ENCODE data around the gene CENPW.

CENPW gene

DNA sequence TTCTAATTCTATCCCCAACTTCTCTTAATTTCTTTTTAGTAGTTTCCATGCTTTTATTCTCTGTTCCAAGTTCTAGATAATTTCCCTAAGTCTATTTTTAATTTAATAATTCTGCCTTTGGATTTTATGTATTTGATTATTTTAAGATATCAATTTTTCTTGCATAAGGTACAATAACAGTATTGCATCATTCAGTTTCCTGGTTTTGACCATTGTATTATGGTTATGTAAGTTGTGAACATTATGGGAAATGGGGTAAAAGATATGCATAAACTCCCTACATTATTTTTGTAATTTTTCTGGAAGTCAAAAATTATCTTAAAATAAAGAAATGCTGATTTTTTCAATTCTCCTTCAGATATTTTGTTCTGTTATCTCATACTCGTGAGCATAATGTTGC is 21.1 kb upstream of the CENPW start:
- TF ChIP-seq TCF12 (IDR thresholded peaks at IDR 0.05; ENCODE audit: low read depth) (no peak), EP300 (IDR thresholded peaks at IDR 0.05; ENCODE audit: borderline replicate concordance) (no peak), YY1 (IDR thresholded peaks at IDR 0.05; ENCODE audit: low read depth) (no peak), NFIC (IDR thresholded peaks at IDR 0.05) (no peak), MAX (IDR thresholded peaks at IDR 0.05) (no peak), EGR1 (IDR thresholded peaks at IDR 0.05) (no peak)
- TF ChIP-seq, protein P1, sequence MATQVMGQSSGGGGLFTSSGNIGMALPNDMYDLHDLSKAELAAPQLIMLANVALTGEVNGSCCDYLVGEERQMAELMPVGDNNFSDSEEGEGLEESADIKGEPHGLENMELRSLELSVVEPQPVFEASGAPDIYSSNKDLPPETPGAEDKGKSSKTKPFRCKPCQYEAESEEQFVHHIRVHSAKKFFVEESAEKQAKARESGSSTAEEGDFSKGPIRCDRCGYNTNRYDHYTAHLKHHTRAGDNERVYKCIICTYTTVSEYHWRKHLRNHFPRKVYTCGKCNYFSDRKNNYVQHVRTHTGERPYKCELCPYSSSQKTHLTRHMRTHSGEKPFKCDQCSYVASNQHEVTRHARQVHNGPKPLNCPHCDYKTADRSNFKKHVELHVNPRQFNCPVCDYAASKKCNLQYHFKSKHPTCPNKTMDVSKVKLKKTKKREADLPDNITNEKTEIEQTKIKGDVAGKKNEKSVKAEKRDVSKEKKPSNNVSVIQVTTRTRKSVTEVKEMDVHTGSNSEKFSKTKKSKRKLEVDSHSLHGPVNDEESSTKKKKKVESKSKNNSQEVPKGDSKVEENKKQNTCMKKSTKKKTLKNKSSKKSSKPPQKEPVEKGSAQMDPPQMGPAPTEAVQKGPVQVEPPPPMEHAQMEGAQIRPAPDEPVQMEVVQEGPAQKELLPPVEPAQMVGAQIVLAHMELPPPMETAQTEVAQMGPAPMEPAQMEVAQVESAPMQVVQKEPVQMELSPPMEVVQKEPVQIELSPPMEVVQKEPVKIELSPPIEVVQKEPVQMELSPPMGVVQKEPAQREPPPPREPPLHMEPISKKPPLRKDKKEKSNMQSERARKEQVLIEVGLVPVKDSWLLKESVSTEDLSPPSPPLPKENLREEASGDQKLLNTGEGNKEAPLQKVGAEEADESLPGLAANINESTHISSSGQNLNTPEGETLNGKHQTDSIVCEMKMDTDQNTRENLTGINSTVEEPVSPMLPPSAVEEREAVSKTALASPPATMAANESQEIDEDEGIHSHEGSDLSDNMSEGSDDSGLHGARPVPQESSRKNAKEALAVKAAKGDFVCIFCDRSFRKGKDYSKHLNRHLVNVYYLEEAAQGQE (IDR thresholded peaks at IDR 0.05; ENCODE audit: low read depth): no peak

GRCh38 chr6:126333729-126334128 is 6.2 kb upstream of the CENPW start:
- no peak for TF ChIP-seq YY1 (IDR thresholded peaks at IDR 0.05; ENCODE audit: low read depth)
- TF ChIP-seq TCF12 (IDR thresholded peaks at IDR 0.05; ENCODE audit: low read depth): no peak
- no peak for TF ChIP-seq CREB1 (IDR thresholded peaks at IDR 0.05; ENCODE audit: low read depth)
- TF ChIP-seq RAD21 (IDR thresholded peaks at IDR 0.05; ENCODE audit: low read depth): no peak
- TF ChIP-seq MAX (IDR thresholded peaks at IDR 0.05): no peak
- no peak for TF ChIP-seq CEBPB (IDR thresholded peaks at IDR 0.05)

GRCh38 chr6:126335210-126335609 is 4.7 kb upstream of the CENPW start:
- TF ChIP-seq YY1 (IDR thresholded peaks at IDR 0.05; ENCODE audit: low read depth): no peak
- no peak for TF ChIP-seq NFIC (IDR thresholded peaks at IDR 0.05)
- TF ChIP-seq RAD21 (IDR thresholded peaks at IDR 0.05; ENCODE audit: low read depth): no peak
- TF ChIP-seq TCF12 (IDR thresholded peaks at IDR 0.05; ENCODE audit: low read depth): no peak
- no peak for TF ChIP-seq TAF1 (IDR thresholded peaks at IDR 0.05; ENCODE audit: low read depth)
- no peak for TF ChIP-seq CEBPB (IDR thresholded peaks at IDR 0.05)
- TF ChIP-seq EP300 (IDR thresholded peaks at IDR 0.05; ENCODE audit: borderline replicate concordance): no peak
- TF ChIP-seq, protein P2, sequence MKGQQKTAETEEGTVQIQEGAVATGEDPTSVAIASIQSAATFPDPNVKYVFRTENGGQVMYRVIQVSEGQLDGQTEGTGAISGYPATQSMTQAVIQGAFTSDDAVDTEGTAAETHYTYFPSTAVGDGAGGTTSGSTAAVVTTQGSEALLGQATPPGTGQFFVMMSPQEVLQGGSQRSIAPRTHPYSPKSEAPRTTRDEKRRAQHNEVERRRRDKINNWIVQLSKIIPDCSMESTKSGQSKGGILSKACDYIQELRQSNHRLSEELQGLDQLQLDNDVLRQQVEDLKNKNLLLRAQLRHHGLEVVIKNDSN (IDR thresholded peaks at IDR 0.05): no peak
- no peak for TF ChIP-seq TEAD4 (IDR thresholded peaks at IDR 0.05)
- TF ChIP-seq, protein P1 (IDR thresholded peaks at IDR 0.05; ENCODE audit: low read depth): no peak
- no peak for TF ChIP-seq MAX (IDR thresholded peaks at IDR 0.05)
- TF ChIP-seq FOXM1 (IDR thresholded peaks at IDR 0.05; ENCODE audit: borderline replicate concordance, low read depth): no peak
- no peak for TF ChIP-seq ZBTB7A (IDR thresholded peaks at IDR 0.05; ENCODE audit: low read depth)
- no peak for TF ChIP-seq EGR1 (IDR thresholded peaks at IDR 0.05)
- TF ChIP-seq CREB1 (IDR thresholded peaks at IDR 0.05; ENCODE audit: low read depth): no peak

DNA sequence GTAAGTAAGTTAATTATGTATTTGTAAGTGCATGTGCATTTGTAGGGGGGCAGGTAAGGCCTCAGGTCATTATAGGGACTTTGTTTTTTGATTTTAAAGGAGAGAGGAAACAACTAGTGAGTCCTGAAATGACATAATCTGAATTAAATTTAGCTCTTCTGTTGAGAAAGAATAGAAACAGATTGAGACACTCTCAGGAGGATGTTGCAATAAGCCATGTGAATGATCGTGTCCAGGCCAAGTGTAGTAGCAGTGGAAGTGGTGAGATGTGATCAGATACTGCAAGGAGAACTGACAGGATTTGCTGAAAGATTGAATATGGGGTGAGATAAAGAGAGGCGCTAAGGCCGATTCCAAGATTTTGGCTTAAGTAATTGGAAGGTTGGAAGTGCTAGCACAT is 2.6 kb upstream of the CENPW start:
- TF ChIP-seq ZBTB7A (IDR thresholded peaks at IDR 0.05; ENCODE audit: low read depth): no peak
- TF ChIP-seq TCF12 (IDR thresholded peaks at IDR 0.05; ENCODE audit: low read depth): no peak
- TF ChIP-seq RAD21 (IDR thresholded peaks at IDR 0.05; ENCODE audit: low read depth): no peak
- TF ChIP-seq EP300 (IDR thresholded peaks at IDR 0.05; ENCODE audit: borderline replicate concordance): no peak
- TF ChIP-seq NFIC (IDR thresholded peaks at IDR 0.05): no peak
- no peak for TF ChIP-seq EGR1 (IDR thresholded peaks at IDR 0.05)
- TF ChIP-seq CEBPB (IDR thresholded peaks at IDR 0.05): no peak

DNA sequence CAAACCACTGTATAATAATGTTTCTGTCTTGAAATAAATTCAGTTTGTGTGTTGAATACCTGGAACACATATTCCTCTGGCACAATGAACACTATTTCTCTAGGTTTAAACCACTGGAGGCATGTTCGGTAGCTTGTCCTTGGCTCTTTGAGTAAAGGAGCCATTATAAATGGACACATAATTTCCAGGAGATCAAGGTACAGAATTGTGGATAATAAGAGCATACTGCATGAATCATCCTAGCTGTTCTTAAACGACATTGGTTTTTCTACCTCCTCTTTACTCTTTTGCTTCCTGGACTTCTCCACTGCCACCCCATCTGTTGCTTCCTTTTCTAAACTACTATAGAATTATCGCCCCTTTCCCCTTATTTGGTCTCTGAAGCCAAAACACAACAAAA is 1.2 kb downstream of the CENPW start:
- TF ChIP-seq YY1 (IDR thresholded peaks at IDR 0.05; ENCODE audit: low read depth) (no peak), TAF1 (IDR thresholded peaks at IDR 0.05; ENCODE audit: low read depth) (no peak), RAD21 (IDR thresholded peaks at IDR 0.05; ENCODE audit: low read depth) (no peak), EGR1 (IDR thresholded peaks at IDR 0.05) (no peak)

DNA sequence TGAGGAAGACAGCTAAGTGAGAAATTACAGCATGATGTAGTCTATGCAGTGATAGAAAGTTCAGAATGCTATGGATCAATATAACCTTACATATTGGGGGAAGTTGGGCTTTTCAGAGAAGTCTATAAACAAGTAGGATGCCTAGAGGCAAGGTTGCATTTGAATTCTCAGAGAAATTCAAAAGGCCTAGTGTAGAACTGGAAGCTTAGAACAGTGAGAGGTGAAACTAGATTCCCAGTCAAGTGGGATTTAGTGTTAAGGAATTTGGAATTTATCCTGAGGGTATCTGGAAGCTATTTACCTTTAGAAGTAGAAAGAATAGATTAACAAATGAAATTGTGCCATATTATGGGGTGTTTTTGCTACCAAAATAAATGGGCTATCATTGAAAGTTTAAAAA is 4.3 kb downstream of the CENPW start:
- TF ChIP-seq FOXM1 (IDR thresholded peaks at IDR 0.05; ENCODE audit: borderline replicate concordance, low read depth) (no peak), ZBTB7A (IDR thresholded peaks at IDR 0.05; ENCODE audit: low read depth) (no peak), NFIC (IDR thresholded peaks at IDR 0.05) (no peak), TAF1 (IDR thresholded peaks at IDR 0.05; ENCODE audit: low read depth) (no peak), EGR1 (IDR thresholded peaks at IDR 0.05) (no peak), MAX (IDR thresholded peaks at IDR 0.05) (no peak), EP300 (IDR thresholded peaks at IDR 0.05; ENCODE audit: borderline replicate concordance) (no peak), TCF12 (IDR thresholded peaks at IDR 0.05; ENCODE audit: low read depth) (no peak), YY1 (IDR thresholded peaks at IDR 0.05; ENCODE audit: low read depth) (no peak), TEAD4 (IDR thresholded peaks at IDR 0.05) (no peak), CREB1 (IDR thresholded peaks at IDR 0.05; ENCODE audit: low read depth) (no peak)
- TF ChIP-seq, protein P1 (IDR thresholded peaks at IDR 0.05; ENCODE audit: low read depth): no peak

Measured in Ishikawa (cell line).